K562 (cell line): ENCODE results near the gene PPP1R3E. TPM values are rescaled to one million over a fixed set of nuclear protein-coding genes. Genes with fewer than 3 reads are reported as not detected.
A peak's percentile ranks its signal among the peaks of the same experiment; 100 is the strongest.

ENCODE experiments used
- AFF4 ChIP-seq: sonication (generic); formaldehyde crosslinking; IDR thresholded peaks from 2 replicates; pipeline ENCODE4 v1.8.0; 2023; ENCODE audit warnings: mild to moderate bottlenecking, missing genetic modification reagents
- ARID2 ChIP-seq: fragments of 450-650 bp; IDR thresholded peaks from 2 replicates; pipeline ENCODE4 v1.6.1; 2017; ENCODE audit warnings: antibody characterized with exemption, mild to moderate bottlenecking
- ARID3A ChIP-seq: IDR thresholded peaks from 2 replicates; pipeline ENCODE4 v1.6.1; 2012; ENCODE audit warnings: low read depth, low read length, improper control_type of control experiment, borderline replicate concordance
- ATF7 ChIP-seq: fragments of 450-650 bp; IDR thresholded peaks from 2 replicates; pipeline ENCODE4 v1.7.1; 2014; ENCODE audit warnings: mild to moderate bottlenecking, moderate library complexity
- BRD9 ChIP-seq: fragments of 450-650 bp; IDR thresholded peaks from 2 replicates; pipeline ENCODE4 v1.6.1; 2018; ENCODE audit warnings: low read depth; ENCODE audit not compliant: partially characterized antibody
- CC2D1A ChIP-seq: fragments of 450-650 bp; IDR thresholded peaks from 2 replicates; pipeline ENCODE4 v1.6.1; 2017; ENCODE audit warnings: mild to moderate bottlenecking
- CHD1 ChIP-seq: fragments of 200-600 bp; sonication (generic); IDR thresholded peaks from one replicate; pipeline ENCODE4 v1.6.1; 2012; ENCODE audit warnings: mild to moderate bottlenecking, moderate library complexity, low read length, inconsistent platforms
- GTF3C2 ChIP-seq: IDR thresholded peaks from 3 replicates; pipeline ENCODE4 v1.6.1; 2011; ENCODE audit warnings: borderline replicate concordance, mild to moderate bottlenecking, moderate library complexity; ENCODE audit not compliant: insufficient read length; ENCODE audit errors: extremely low read depth
- MXI1 ChIP-seq: IDR thresholded peaks from 2 replicates; pipeline ENCODE4 v1.6.1; 2011; ENCODE audit warnings: low read depth, mild to moderate bottlenecking, improper control_type of control experiment, low read length
- NRF1 ChIP-seq, 2 experiments: fragments of 450-650 bp; IDR thresholded peaks in 1 of 2; conservative IDR thresholded peaks in 1 of 2; 2 replicates each; pipeline ENCODE4 v1.6.1; 2014; ENCODE audit warnings: mild to moderate bottlenecking in 2 of 2
- PHB2 ChIP-seq: fragments of 450-650 bp; IDR thresholded peaks from 2 replicates; pipeline ENCODE4 v1.6.1; 2017; ENCODE audit warnings: low read depth
- POLR2G ChIP-seq: fragments of 200-400 bp; formaldehyde crosslinking; IDR thresholded peaks from 2 replicates; pipeline ENCODE4 v1.6.1; 2017; ENCODE audit warnings: low read depth, mild to moderate bottlenecking, antibody characterized with exemption, low read length, moderate library complexity
- RBM15 ChIP-seq: fragments of 200-400 bp; formaldehyde crosslinking; IDR thresholded peaks from 2 replicates; pipeline ENCODE4 v1.6.1; 2018; ENCODE audit warnings: mild to moderate bottlenecking, low read length, moderate library complexity; ENCODE audit not compliant: insufficient read depth
- YY1 ChIP-seq, 3 experiments: IDR thresholded peaks; 2 replicates each; pipeline ENCODE4 v1.6.1; 2011; ENCODE audit warnings: low read length in 2 of 3, mild to moderate bottlenecking in 2 of 3, moderate library complexity in 2 of 3, borderline replicate concordance in 1 of 3, control low read depth in 1 of 3, low read depth in 1 of 3; ENCODE audit not compliant: insufficient read depth in 3 of 3, insufficient replicate concordance in 2 of 3, control insufficient read depth in 1 of 3, insufficient read length in 1 of 3; ENCODE audit errors: extremely low read depth in 1 of 3
- ZFP36 ChIP-seq: fragments of 150-350 bp; IDR thresholded peaks from 2 replicates; pipeline ENCODE4 v1.6.1; 2018; ENCODE audit warnings: low read length, low read depth; ENCODE audit not compliant: partially characterized antibody
- ZNF77 ChIP-seq: fragments of 250-450 bp; sonication (Bioruptor Pico); IDR thresholded peaks from 2 replicates; pipeline ENCODE4 v1.5.0; 2020
- polyA plus RNA-seq, 8 experiments: library from polyadenylated mRNA; depleted of rRNA in 4 of 8; stranded (reverse) in 5 of 8; unstranded in 3 of 8; fragments of >200 nt; fragmentation: Nextera tagmentation in 2 of 8; fragmentation: Illumina TruSeq in 1 of 8; extraction: Ambion mirVana in 2 of 8; extraction: Trizol in 1 of 8; gene quantifications; 2 replicates each; pipeline versions ENCODE4 v1.2.1 to v1.2.3, GENCODE V29; 2011 to 2014; ENCODE audit warnings: inconsistent platforms in 1 of 8, missing spikeins in 1 of 8
- total RNA-seq, 7 experiments: library from RNA; depleted of rRNA in 6 of 7; stranded (reverse); fragments of >200 nt in 6 of 7; fragmentation: Illumina TruSeq in 2 of 7; extraction: Trizol in 2 of 7; gene quantifications; 2 replicates each; pipeline versions ENCODE4 v1.2.1 to v1.2.3, GENCODE V29; 2011 to 2021; ENCODE audit warnings: low replicate concordance in 1 of 7

The PPP1R3E gene
- total and polyA plus RNA-seq, 9 of the 15 experiments (the other 6 are each of a cell fraction or from before 2014, with no cell fraction given), result 3.2 to 18.4 (median 7.6) TPM

GRCh38 chr14:23294734-23295561 is 7.7 kb downstream of the PPP1R3E start (continued):
- TF ChIP-seq GTF3C2, result no peak
- TF ChIP-seq RBM15, result no peak
- TF ChIP-seq ZFP36, result no peak
- TF ChIP-seq ARID3A, result 0 out of 2 replicates have a peak, but pooled peaks have one; percentile 16
- peak; percentile 33; the same call in 1 of the 2 replicates for TF ChIP-seq POLR2G
- peak; percentile 65; the same call in 1 of the 2 replicates for TF ChIP-seq ARID2
- TF ChIP-seq BRD9, result peak; percentile 92
- peak; percentile 84 for TF ChIP-seq CC2D1A
- peak in 1 of 3 experiments; percentile 5 for TF ChIP-seq YY1 (IDR thresholded peaks at IDR 0.05; ENCODE audit: borderline replicate concordance in 1 of 3, control insufficient read depth in 1 of 3, extremely low read depth in 1 of 3, insufficient read depth in 3 of 3, insufficient read length in 1 of 3, insufficient replicate concordance in 2 of 3, low read depth in 1 of 3, low read length in 2 of 3)
- TF ChIP-seq ZNF77 (CRISPR knock-in tag), result no peak
- TF ChIP-seq MXI1, result no peak
- 0 out of 2 replicates have a peak, but pooled peaks have one; percentile 13 for TF ChIP-seq PHB2
- no peak for TF ChIP-seq AFF4 (CRISPR knock-in tag)
- TF ChIP-seq NRF1 (conservative IDR thresholded peaks at IDR 0.05 in 1 of 2, IDR thresholded peaks at IDR 0.05 in 1 of 2), result 0 out of 4 replicates have a peak, but pooled peaks of 1 of the 2 experiments have one; percentile 12
- no peak for TF ChIP-seq CHD1
- peak; percentile 62; the same call in 1 of the 2 replicates for TF ChIP-seq ATF7
